H1 (cell line): ENCODE data around the gene ZBTB7A. TPM values are rescaled to one million over a fixed set of nuclear protein-coding genes. Genes with fewer than 3 reads are reported as not detected.

Source experiments
- CTCF ChIA-PET: fragments of 300-600 bp; sonication (Branson Sonifier 250); formaldehyde crosslinking; loops from one replicate; lab custom pipeline; 2021; ENCODE audit not compliant: partially characterized antibody; lab: Charles Lee
- POLR2A ChIA-PET: fragments of 300-600 bp; sonication (Branson Sonifier 250); formaldehyde crosslinking; loops from one replicate; lab custom pipeline; 2021; ENCODE audit warnings: inconsistent platforms; ENCODE audit not compliant: partially characterized antibody; lab: Charles Lee
- DNase-seq, 2 experiments: peaks; one replicate each; pipeline versions ENCODE4 v3.0.0 to v3.0.0-alpha.2; 2010 to 2022; ENCODE audit warnings: low spot score in 2 of 2, low read depth in 1 of 2, mixed read lengths in 1 of 2
- FAIRE-seq: peaks from 2 replicates; lab custom pipeline; 2011; peaks lifted over from hg19 to GRCh38; lab: Jason Lieb, UNC
- H2AFZ ChIP-seq: 2 replicates; pipeline ENCODE4 v1.8.1; 2012; ENCODE audit warnings: low read length, inconsistent platforms
- H2AK5ac ChIP-seq: 2 replicates; pipeline ENCODE4 v1.6.1; 2013; ENCODE audit warnings: low read depth, low read length
- H2BK120ac ChIP-seq: replicated peaks from 2 replicates; pipeline ENCODE3; 2013; ENCODE audit warnings: low read depth, low read length, inconsistent platforms
- H2BK12ac ChIP-seq: 2 replicates; pipeline ENCODE4 v1.6.1; 2013; ENCODE audit warnings: low read depth, low read length
- H2BK15ac ChIP-seq: 2 replicates; pipeline ENCODE4 v1.6.1; 2013; ENCODE audit warnings: low read length
- H2BK20ac ChIP-seq: 2 replicates; pipeline ENCODE4 v1.6.1; 2013; ENCODE audit warnings: low read length
- H2BK5ac ChIP-seq: 2 replicates; pipeline ENCODE4 v1.6.1; 2013; ENCODE audit warnings: low read depth, low read length
- H3K14ac ChIP-seq: 2 replicates; pipeline ENCODE4 v1.6.1; 2013; ENCODE audit warnings: inconsistent platforms; ENCODE audit not compliant: insufficient read length
- H3K18ac ChIP-seq: 2 replicates; pipeline ENCODE4 v1.6.1; 2013; ENCODE audit warnings: low read length; ENCODE audit errors: extremely low read depth
- H3K23ac ChIP-seq: 2 replicates; pipeline ENCODE4 v1.6.1; 2013; ENCODE audit warnings: inconsistent platforms; ENCODE audit not compliant: insufficient read length
- H3K23me2 ChIP-seq: 2 replicates; pipeline ENCODE4 v1.6.1; 2013; ENCODE audit warnings: low read depth, low read length
- H3K27ac ChIP-seq: 2 replicates; pipeline ENCODE4 v1.6.1; 2011; ENCODE audit warnings: low read depth, low read length, inconsistent platforms
- H3K27me3 ChIP-seq, 4 experiments: replicated peaks in 1 of 4; 1 replicate in 1 of 4; 2 replicates in 3 of 4; pipeline versions ENCODE4 v1.6.1 to v1.8.1; 2011 to 2013; ENCODE audit warnings: low read length in 3 of 4, mild to moderate bottlenecking in 3 of 4, inconsistent platforms in 2 of 4, mixed read lengths in 2 of 4, moderate library complexity in 1 of 4; ENCODE audit not compliant: control insufficient read depth in 3 of 4, insufficient read depth in 3 of 4; ENCODE audit errors: extremely low read depth in 1 of 4
- H3K36me3 ChIP-seq, 4 experiments: 2 replicates each; pipeline versions ENCODE4 v1.6.1 to v1.8.1; 2011 to 2013; ENCODE audit warnings: mild to moderate bottlenecking in 4 of 4, low read length in 3 of 4, moderate library complexity in 2 of 4, control low read depth in 1 of 4, inconsistent platforms in 1 of 4; ENCODE audit not compliant: insufficient read depth in 4 of 4, control insufficient read depth in 2 of 4
- H3K4ac ChIP-seq: replicated peaks from 2 replicates; pipeline ENCODE3; 2013; ENCODE audit warnings: low read length, low read depth, mixed read lengths, inconsistent platforms; ENCODE audit not compliant: insufficient read length
- H3K4me1 ChIP-seq, 4 experiments: replicated peaks in 1 of 4; 1 replicate in 1 of 4; 2 replicates in 3 of 4; pipeline versions ENCODE4 v1.6.1 to v1.8.1; 2011 to 2013; ENCODE audit warnings: low read length in 3 of 4, inconsistent platforms in 2 of 4, mixed read lengths in 1 of 4; ENCODE audit not compliant: insufficient read depth in 4 of 4, control insufficient read depth in 3 of 4
- H3K4me2 ChIP-seq, 2 experiments: 2 replicates each; pipeline versions ENCODE4 v1.6.1 to v1.8.1; 2011 to 2013; ENCODE audit warnings: low read depth in 2 of 2, low read length in 2 of 2, control low read depth in 1 of 2, inconsistent platforms in 1 of 2, mild to moderate bottlenecking in 1 of 2; ENCODE audit not compliant: insufficient read depth in 1 of 2
- H3K4me3 ChIP-seq, 4 experiments: fragments of 200-600, 300-600 bp in 1 of 4; sonication (generic), shearing (Covaris generic), sonication (Bioruptor Twin) in 1 of 4; 2 replicates each; pipeline versions ENCODE4 v1.5.1 to v1.8.1; 2011 to 2016; ENCODE audit warnings: low read length in 4 of 4, low read depth in 3 of 4, control low read depth in 2 of 4, inconsistent platforms in 2 of 4, mild to moderate bottlenecking in 2 of 4, mixed read lengths in 1 of 4, moderate library complexity in 1 of 4; ENCODE audit not compliant: insufficient read depth in 2 of 4; ENCODE audit errors: extremely low read depth in 1 of 4
- H3K56ac ChIP-seq: replicated peaks from 2 replicates; pipeline ENCODE3; 2013; ENCODE audit warnings: low read depth, mild to moderate bottlenecking, mixed read lengths, low read length, inconsistent platforms; ENCODE audit not compliant: insufficient read length
- H3K79me1 ChIP-seq: 2 replicates; pipeline ENCODE4 v1.6.1; 2013; ENCODE audit warnings: low read depth, low read length, control low read depth
- H3K79me2 ChIP-seq, 2 experiments: 2 replicates each; pipeline versions ENCODE4 v1.6.1 to v1.8.1; 2012 to 2013; ENCODE audit warnings: low read length in 2 of 2, mild to moderate bottlenecking in 2 of 2, inconsistent platforms in 1 of 2; ENCODE audit not compliant: insufficient read depth in 2 of 2, control insufficient read depth in 1 of 2
- H3K9ac ChIP-seq, 4 experiments: replicated peaks in 1 of 4; 1 replicate in 1 of 4; 2 replicates in 3 of 4; pipeline versions ENCODE4 v1.6.1 to v1.8.1; 2011 to 2013; ENCODE audit warnings: low read depth in 3 of 4, low read length in 3 of 4, control low read depth in 2 of 4, mild to moderate bottlenecking in 2 of 4, moderate library complexity in 2 of 4, inconsistent platforms in 1 of 4; ENCODE audit errors: extremely low read depth in 1 of 4
- H3K9me3 ChIP-seq, 2 experiments: 2 replicates each; pipeline versions ENCODE4 v1.6.1 to v1.8.1; 2012 to 2013; ENCODE audit warnings: mild to moderate bottlenecking in 2 of 2, moderate library complexity in 2 of 2, control low read depth in 1 of 2, inconsistent platforms in 1 of 2, low read depth in 1 of 2, low read length in 1 of 2, mixed read lengths in 1 of 2; ENCODE audit not compliant: insufficient read depth in 2 of 2
- H4K20me1 ChIP-seq, 2 experiments: replicated peaks in 1 of 2; 2 replicates each; pipeline versions ENCODE3 to v1.8.1; 2011 to 2013; ENCODE audit warnings: inconsistent platforms in 2 of 2, low read length in 2 of 2, mild to moderate bottlenecking in 1 of 2; ENCODE audit not compliant: insufficient read depth in 2 of 2, control insufficient read depth in 1 of 2
- H4K5ac ChIP-seq: 2 replicates; pipeline ENCODE4 v1.6.1; 2013; ENCODE audit warnings: low read length, low read depth, mixed read lengths, inconsistent platforms; ENCODE audit not compliant: insufficient read length
- H4K8ac ChIP-seq: 2 replicates; pipeline ENCODE4 v1.8.0; 2013; ENCODE audit warnings: mild to moderate bottlenecking, moderate library complexity, low read length, inconsistent platforms; ENCODE audit not compliant: insufficient read depth; ENCODE audit errors: extremely low read depth
- H4K91ac ChIP-seq: replicated peaks from 2 replicates; pipeline ENCODE3; 2013; ENCODE audit warnings: low read length, mixed read lengths, inconsistent platforms; ENCODE audit not compliant: insufficient read length
- BRCA1 ChIP-seq: IDR thresholded peaks from 2 replicates; pipeline ENCODE4 v1.6.1; 2012; ENCODE audit warnings: low read depth, low read length, improper control_type of control experiment
- FOSL1 ChIP-seq: IDR thresholded peaks from 2 replicates; pipeline ENCODE4 v1.6.1; 2011; ENCODE audit warnings: mild to moderate bottlenecking, low read depth, low read length, moderate library complexity; ENCODE audit not compliant: insufficient read depth
- WGBS, 2 experiments: shearing (Covaris generic) in 1 of 2; methylation state at CpG; one replicate each; pipeline versions ENCODE4 v1.1.6 to v1.1.7; 2013 to 2015; ENCODE audit warnings: low lambda C conversion rate in 2 of 2, mixed read lengths in 2 of 2, inconsistent platforms in 1 of 2, low coverage in 1 of 2, missing lambda C conversion rate in 1 of 2; ENCODE audit not compliant: insufficient replicate concordance in 2 of 2, insufficient coverage in 1 of 2, insufficient read length in 1 of 2; ENCODE audit errors: extremely low coverage in 1 of 2, missing lambda C conversion rate in 1 of 2; 5-methylcytosine and 5-hydroxymethylcytosine counted together
- polyA plus RNA-seq, 7 experiments: library from polyadenylated mRNA; depleted of rRNA in 3 of 7; stranded (reverse) in 5 of 7; unstranded in 2 of 7; fragments of >200 nt in 5 of 7; fragments of 200-250 nt in 2 of 7; gene quantifications; 1 replicate in 5 of 7; 2 replicates in 1 of 7; 4 replicates in 1 of 7; pipeline versions ENCODE4 v1.2.1 to v1.2.3, GENCODE V29; 2011 to 2013; ENCODE audit warnings: missing spikeins in 2 of 7, mixed read lengths in 2 of 7
- total RNA-seq: library from RNA; stranded (reverse); fragmentation: NEBNext Ultra II Directional; extraction: Animal tissue kit (Norgen Biotek cat#: 25700); gene quantifications from 2 replicates; pipeline ENCODE4 v1.2.1, GENCODE V29; 2021

The ZBTB7A gene
- total and polyA plus RNA-seq, 2 of the 8 experiments (the other 6 are each of a cell fraction or from before 2014, with no cell fraction given): 5.6 to 17.8 TPM

DNA sequence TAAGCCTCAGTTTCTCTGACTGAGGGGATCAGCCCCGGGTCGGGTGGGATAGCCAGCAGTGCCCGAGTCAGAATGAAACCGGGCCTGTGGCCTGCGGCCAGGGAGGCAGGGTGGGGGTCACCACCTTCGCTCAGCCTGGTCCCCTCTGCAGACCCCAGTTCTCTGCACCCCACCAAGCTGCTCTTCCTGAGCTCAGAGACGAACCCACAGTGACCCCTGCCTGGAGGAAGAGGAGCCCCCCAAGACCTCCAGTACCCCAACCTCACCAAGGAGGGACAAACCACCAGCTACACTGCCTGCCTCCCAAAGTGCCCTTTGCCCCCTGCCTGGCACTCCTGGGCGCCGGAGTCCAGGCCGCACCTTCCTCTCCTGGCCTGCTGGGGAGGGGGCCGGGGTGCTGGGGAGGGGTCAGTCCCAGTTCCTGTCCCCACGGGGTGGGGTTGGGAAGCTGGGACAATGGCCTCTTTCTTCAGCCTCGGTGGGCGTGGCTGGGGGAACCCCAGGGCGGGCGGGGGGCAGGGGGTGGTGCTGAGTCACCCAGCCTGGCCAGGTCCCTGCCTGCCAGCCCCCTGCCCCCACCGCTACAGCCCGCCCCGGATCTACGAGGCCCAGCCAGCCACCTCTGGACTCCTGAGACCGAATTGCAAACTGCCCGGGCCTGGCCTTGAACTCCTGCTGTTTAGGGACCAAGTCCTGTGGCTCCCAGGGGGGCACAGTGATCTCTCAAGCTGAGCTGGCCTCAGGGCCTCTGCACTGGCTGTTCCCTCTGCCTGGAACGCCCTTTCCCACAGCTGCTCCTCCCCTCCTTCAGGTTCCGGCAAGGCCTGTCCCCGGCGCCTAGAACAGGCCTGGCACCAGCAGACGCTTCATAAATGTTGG lies 14.3 kb downstream of the ZBTB7A start:
- H3K23ac ChIP-seq: no peak overlapping the region
- H2BK120ac ChIP-seq: no peak overlapping the region
- H3K27me3 ChIP-seq: no peaks in the 10 kb centered on the region
- peak overlapping the region; percentile 85 for H4K8ac ChIP-seq
- no peak overlapping the region for H3K56ac ChIP-seq
- DNase-seq: no peak
- H2BK20ac ChIP-seq: no peak overlapping the region
- no peak overlapping the region for H2AFZ ChIP-seq
- no peak overlapping the region for H2BK12ac ChIP-seq
- H3K4ac ChIP-seq: no peak overlapping the region
- H3K79me2 ChIP-seq: peaks cover 3 to 48% of the 10 kb centered on the region in 2 experiments; a peak in 2 of 4 replicates
- no peak overlapping the region for H2BK15ac ChIP-seq
- no peak overlapping the region for H3K14ac ChIP-seq
- no peak overlapping the region for H4K91ac ChIP-seq
- FAIRE-seq: no peak
- peaks cover 0 to 4% (median 1%) of the 10 kb centered on the region in 4 experiments; a peak in 2 of 7 replicates for H3K4me1 ChIP-seq
- no peak overlapping the region for H3K4me3 ChIP-seq
- no peak overlapping the region for H3K4me2 ChIP-seq
- no peak overlapping the region for H2AK5ac ChIP-seq
- TF ChIP-seq BRCA1: no peak
- no peak for TF ChIP-seq FOSL1
- TF ChIP-seq, all 59 proteins: peak for 0
- ChIA-PET POLR2A (interaction anchor here (1.4 to 1.5 kb wide), 2 partner anchors 11 to 13 kb away, joined by 3 to 4 read pairs; no protein-coding TSS in a partner anchor), CTCF (no interaction called here)
- no peaks in the 10 kb centered on the region for H3K9me3 ChIP-seq
- 91% methylated on average over 13 of the region's 27 CpGs; no CpG with 5 or more reads in 1 of the 2 experiments for WGBS, 2 experiments
- H3K9ac ChIP-seq: no peak overlapping the region
- H3K27ac ChIP-seq: no peak overlapping the region; the same call in 1 of the 2 replicates
- H4K20me1 ChIP-seq: peaks cover 31 to 45% of the 10 kb centered on the region in 2 experiments
- H3K23me2 ChIP-seq: 0 out of 2 replicates have a peak, but pooled peaks cover 3% of the 10 kb centered on the region
- H3K36me3 ChIP-seq: peaks cover 2 to 32% (median 15%) of the 10 kb centered on the region in 4 experiments
- no peak overlapping the region for H3K18ac ChIP-seq
- peaks cover 35% of the 10 kb centered on the region for H3K79me1 ChIP-seq
- no peak overlapping the region for H4K5ac ChIP-seq
- no peak overlapping the region for H2BK5ac ChIP-seq
